HG03520 (cell line): ENCODE results near the gene CEP78.

Source experiments
- ATAC-seq: cut with Tn5 transposase; IDR thresholded peaks from one replicate; pipeline ENCODE4 v1.9.1; 2021; ENCODE audit warnings: mild to moderate bottlenecking, moderate library complexity; ENCODE audit not compliant: unreplicated experiment

CEP78 gene

GRCh38 chr9:78286125-78286524 is 50.2 kb downstream of the CEP78 start:
- ATAC-seq = no peak

GRCh38 chr9:78286946-78287388 is 51.1 kb downstream of the CEP78 start:
- ATAC-seq = no peak

GRCh38 chr9:78288214-78288892 is 52.5 kb downstream of the CEP78 start:
- no peak for ATAC-seq

- ATAC-seq = no peak
Measured at GRCh38 chr9:78289474-78289873, 53.6 kb downstream of the CEP78 start.

- ATAC-seq = no peak
Measured at GRCh38 chr9:78291240-78291925, 55.5 kb downstream of the CEP78 start.

- ATAC-seq = no peak
Measured at GRCh38 chr9:78292026-78292425, 56.2 kb downstream of the CEP78 start.

- no peak for ATAC-seq
Measured at GRCh38 chr9:78292716-78293497, 57.0 kb downstream of the CEP78 start.

GRCh38 chr9:78294290-78295176 is 58.7 kb downstream of the CEP78 start:
- no peak for ATAC-seq

- no peak for ATAC-seq
Measured at GRCh38 chr9:78295177-78295575, 59.3 kb downstream of the CEP78 start.

- no peak for ATAC-seq
Measured at GRCh38 chr9:78295731-78296130, 59.9 kb downstream of the CEP78 start.

GRCh38 chr9:78296201-78296892 is 60.5 kb downstream of the CEP78 start:
- ATAC-seq = no peak

GRCh38 chr9:78296893-78297671 is 61.2 kb downstream of the CEP78 start, which contains the start of gene PSAT1:
TSS of gene PSAT1 (plus strand) at chr9:78297125. CDS start at chr9:78297211, 86 bp downstream.
- peak; percentile 98 for ATAC-seq

- ATAC-seq = peak; percentile 40
Measured at GRCh38 chr9:78297672-78297961, 61.7 kb downstream of the CEP78 start.

- no peak for ATAC-seq
Measured at GRCh38 chr9:78298046-78298765, 62.3 kb downstream of the CEP78 start.

GRCh38 chr9:78300209-78300608 is 64.3 kb downstream of the CEP78 start:
- no peak for ATAC-seq

- ATAC-seq = no peak
Measured at GRCh38 chr9:78301466-78301865, 65.6 kb downstream of the CEP78 start.

- no peak for ATAC-seq
Measured at GRCh38 chr9:78303377-78304062, 67.6 kb downstream of the CEP78 start.

GRCh38 chr9:78304357-78304756 is 68.5 kb downstream of the CEP78 start:
- ATAC-seq = no peak
